GM12891 (cell line): Measurements from ENCODE around the gene JMJD7.

ENCODE experiments used
- POLR2A ChIP-seq: IDR thresholded peaks from 2 replicates; pipeline ENCODE4 v1.6.1; 2011; ENCODE audit warnings: low read depth, low read length, control low read depth
- POLR2AphosphoS5 ChIP-seq: IDR thresholded peaks from 2 replicates; pipeline ENCODE4 v1.6.1; 2011; ENCODE audit warnings: low read depth, low read length, control low read depth

DNA sequence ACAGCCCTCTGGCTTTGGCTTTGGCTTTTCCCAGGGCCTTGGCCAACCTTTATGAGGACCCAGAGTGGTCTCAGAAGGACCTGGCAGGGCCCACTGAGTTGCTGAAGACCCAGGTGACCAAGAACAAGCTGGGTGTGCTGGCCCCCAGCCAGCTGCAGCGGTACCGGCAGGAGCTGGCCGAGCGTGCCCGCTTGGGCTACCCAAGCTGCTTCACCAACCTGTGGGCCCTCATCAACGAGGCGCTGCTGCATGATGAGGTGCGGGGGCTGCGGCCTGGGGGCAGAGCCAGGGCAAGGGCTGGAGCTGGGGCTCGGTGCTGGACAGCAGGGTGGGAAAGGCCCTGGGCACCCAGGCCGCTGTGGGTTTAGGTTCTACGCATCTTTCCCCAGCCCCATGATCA is 16.9 kb downstream of the JMJD7 start:
- TF ChIP-seq POLR2AphosphoS5 (no peak), POLR2A (no peak)
